Measurements from ENCODE around the gene SLC3A2.
"Not testable (repeated sequence)": the region's sequence is repeated elsewhere in the genome, so short reads cannot be mapped to it uniquely, and the experiment has no call there.

SLC3A2 gene

GRCh38 chr11:62852523-62853188 lies 28.0 kb upstream of the SLC3A2 start:
- no peak for DNase-seq (ENCODE audit: low read depth in 3 of 3)

GRCh38 chr11:62853279-62853965 lies 27.3 kb upstream of the SLC3A2 start:
- DNase-seq (ENCODE audit: low read depth in 3 of 3): no peak

DNA sequence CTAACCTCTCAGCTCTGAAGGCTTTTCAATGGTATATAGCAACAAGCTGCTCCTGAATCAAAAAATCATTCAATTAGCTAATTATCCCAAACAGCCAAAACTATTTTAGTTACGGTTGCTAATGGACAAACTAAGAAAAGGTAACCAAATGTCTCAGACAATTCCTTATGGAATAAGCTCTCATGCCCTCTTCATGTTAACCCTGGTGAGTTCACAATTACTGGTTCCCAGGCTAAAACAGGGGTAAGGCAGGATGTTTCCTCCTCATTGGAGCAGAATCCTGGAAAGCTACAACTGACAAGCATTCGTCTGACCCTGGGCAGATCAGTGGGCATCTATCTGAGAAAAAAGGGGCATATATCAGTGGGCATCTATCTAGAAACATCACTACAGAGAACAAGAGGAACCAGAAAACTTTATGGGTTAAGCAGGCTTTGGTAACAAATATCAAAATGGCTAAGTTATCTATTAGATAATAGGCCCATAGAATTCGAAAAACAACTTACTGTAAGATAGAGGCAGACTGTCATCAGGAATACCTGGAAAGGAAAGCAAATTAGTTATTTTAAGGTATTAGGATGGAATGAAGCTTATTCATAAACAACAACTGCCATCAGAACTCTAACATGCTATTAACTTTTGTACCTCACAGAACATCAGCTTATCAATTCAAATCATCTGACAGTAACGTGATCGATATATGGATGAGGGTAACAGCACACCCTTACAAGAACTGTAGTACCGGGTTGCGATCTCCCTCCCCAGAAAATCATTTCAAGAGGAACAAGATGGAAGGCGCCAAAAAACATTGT lies 26.5 kb upstream of the SLC3A2 start:
- DNase-seq (ENCODE audit: low read depth in 3 of 3): no peak

DNA sequence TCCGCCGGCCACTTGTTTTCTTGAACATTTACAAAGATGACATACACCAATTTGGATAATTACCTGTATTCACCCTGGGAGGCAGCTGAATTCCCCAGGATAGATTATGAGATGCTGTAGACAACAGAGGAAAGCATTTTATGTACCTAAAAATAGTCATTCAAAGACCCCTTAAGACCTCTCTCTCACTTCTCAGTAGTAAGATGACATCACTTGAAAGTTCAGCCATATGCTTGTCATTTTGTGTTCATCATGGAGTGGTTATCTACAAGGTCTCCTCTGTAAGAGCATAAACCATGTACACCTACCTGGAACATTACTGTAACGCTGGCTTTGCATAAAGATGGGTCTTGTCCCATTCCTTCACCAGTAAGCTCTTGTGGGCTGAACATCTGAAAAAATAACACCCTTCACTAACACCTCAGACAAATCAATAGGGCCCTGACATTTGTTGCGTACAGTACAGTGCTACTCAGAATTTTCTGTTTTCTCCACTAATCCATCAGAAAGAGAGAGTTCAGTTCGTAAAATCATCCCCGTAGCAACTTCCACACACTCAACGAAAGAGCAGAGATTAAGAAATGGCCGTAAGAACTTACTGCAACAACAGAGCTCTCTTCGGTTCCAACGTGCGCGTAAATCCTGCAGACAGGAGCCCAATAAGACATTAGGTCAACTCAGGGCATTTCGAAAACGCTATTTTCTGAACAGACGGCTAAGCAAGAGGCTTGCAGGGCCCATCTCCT lies 25.7 kb upstream of the SLC3A2 start:
- no peak for DNase-seq (ENCODE audit: low read depth in 3 of 3)

DNA sequence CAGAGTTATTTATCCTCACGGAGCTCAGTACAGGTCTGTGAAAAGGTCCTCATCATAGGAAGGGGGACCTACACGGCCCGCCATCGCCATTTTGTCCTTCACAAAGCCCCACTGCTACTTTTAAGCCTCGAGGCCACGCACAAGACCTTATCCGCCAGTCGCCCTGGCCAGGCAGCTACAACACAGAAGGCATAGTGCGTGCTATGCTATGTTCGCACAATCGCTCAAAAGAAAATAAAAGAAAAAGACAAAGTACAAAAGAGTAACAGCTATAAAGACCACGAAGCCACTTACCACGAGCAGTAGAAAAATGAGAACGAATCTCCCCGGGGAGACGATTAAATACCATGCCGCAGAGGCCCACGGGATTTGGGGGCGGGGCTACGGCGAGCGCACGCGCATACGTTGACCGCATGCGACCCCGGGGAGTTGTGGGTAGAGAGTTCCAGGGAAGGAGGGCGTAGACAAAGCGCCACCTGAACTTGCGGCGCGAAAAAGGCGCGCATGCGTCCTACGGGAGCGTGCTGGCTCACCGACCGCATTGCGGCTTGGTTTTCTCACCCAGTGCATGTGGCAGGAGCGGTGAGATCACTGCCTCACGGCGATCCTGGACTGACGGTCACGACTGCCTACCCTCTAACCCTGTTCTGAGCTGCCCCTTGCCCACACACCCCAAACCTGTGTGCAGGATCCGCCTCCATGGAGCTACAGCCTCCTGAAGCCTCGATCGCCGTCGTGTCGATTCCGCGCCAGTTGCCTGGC lies 24.9 kb upstream of the SLC3A2 start:
- peak; percentile 95 to 97 (median 97) for DNase-seq (ENCODE audit: low read depth in 3 of 3)

GRCh38 chr11:62856333-62856895 lies 24.3 kb upstream of the SLC3A2 start:
- no peak for DNase-seq (ENCODE audit: low read depth in 3 of 3)

GRCh38 chr11:62857541-62857982 lies 23.1 kb upstream of the SLC3A2 start:
- no peak for DNase-seq (ENCODE audit: low read depth in 3 of 3)

DNA sequence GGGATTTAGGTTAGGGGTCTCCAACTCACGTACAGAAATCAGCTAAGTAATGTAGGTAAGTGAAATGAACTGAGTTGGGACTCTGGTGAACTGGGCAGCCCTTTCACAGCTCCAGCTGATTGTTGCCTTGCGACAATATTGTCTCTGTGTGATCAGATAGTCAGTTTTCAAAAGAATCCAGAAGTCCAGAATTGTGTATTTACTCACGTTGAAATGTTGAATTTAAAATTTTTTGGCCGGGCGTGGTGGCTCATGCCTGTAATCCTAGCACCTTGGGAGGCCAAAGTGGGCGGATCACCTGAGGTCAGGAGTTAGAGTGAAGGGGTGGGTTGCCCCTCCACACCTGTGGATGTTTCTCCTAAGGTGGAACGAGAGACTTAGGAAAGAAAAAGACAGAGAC lies 22.5 kb upstream of the SLC3A2 start:
- DNase-seq (ENCODE audit: low read depth in 3 of 3): no peak

- not testable (repeated sequence) for DNase-seq (ENCODE audit: low read depth in 3 of 3)
These were observed 21.4 kb upstream of the SLC3A2 start for GRCh38 chr11:62859281-62859703.

GRCh38 chr11:62860835-62861563 lies 19.7 kb upstream of the SLC3A2 start:
- DNase-seq (ENCODE audit: low read depth in 3 of 3): no peak

- DNase-seq (ENCODE audit: low read depth in 3 of 3): not testable (repeated sequence)
These were observed 19.0 kb upstream of the SLC3A2 start for GRCh38 chr11:62861564-62862192.

DNA sequence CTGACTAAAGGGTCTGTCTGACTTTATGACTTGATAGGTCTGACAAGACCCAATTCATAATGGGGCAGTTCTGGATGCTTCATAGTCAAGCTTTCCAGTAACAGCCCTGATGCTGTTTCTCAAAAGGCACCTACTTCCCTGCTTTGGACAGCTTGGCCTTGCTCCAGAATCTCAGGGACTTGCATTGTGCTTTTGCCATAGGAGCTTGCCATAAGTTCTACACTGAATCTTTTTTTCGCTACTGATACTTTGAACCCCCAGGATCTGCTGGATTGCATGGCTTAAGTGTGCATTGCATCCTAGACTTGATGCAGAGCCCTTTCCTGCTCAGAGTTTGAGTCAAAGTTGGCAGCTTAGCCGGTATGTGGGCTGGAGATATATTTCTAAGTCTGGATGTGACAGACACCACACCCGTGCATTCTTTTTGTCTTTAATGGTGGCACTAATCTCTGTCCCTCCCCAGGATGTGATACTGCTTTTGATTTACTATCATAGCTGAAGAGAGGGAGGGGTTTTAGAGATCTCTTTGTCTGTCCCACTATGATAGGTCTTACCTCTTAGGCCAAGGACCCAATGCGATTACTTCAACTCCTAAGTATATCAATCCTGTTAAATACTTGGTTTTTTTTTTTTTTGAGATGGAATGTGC lies 16.9 kb upstream of the SLC3A2 start:
- no peak for DNase-seq (ENCODE audit: low read depth in 3 of 3)

DNA sequence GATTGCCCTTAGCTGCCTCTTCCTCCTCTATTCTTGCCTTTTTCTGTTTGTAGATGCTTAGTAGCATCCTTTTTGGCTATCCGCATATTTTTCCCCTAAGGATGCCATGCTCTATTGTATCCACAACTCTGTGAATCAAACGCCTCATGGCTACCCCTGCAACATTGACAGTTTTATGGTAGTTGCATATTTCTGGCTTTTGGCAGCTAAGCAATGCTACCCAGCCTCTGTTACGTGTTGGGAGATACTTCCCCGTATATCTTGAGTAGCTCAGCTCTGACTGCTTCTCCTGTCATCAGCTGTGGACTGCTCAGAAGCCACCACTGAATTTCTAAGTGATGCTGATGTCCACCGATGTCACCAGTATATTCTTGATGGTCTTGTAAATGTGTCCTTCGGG lies 15.1 kb upstream of the SLC3A2 start:
- no peak for DNase-seq (ENCODE audit: low read depth in 3 of 3)

GRCh38 chr11:62874851-62875250 lies 5.8 kb upstream of the SLC3A2 start:
- DNase-seq (ENCODE audit: low read depth in 3 of 3): no peak

DNA sequence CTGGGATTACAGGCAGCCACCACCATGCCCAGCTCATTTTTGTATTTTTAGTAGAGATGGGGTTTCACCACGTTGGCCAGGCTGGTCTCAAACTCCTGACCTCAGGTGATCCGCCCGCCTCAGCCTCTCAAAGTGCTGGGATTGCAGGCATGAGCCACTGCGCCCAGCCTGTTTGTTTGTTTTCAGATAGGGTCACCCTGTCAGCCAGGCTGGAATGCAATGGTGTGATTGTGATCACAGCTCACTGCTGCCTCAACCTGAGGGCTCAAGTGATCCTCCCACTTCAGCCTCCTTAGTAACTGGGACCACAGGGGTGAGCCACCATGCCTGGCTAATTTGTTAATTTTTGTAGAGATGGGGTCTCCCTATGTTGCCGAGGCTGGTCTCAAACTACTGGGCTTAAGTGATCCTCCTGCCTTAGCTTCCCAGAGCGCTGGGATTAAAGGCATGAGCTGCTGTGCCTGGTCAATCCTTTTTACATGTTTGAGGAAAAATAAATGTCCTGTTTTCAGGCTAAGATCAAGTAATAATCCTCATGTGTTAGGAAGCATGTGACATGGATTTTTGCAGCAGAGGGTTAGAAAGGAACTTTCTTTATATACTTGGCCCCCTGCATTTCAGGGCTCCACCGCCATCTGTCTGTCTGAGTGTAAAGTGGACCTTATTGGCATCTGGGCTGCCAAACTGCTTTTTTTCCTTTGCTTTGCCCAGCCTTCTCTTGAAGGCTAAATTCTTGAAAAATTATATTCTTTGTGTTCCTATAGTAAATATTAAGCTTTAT lies 4.8 kb upstream of the SLC3A2 start:
- DNase-seq (ENCODE audit: low read depth in 3 of 3): no peak

DNA sequence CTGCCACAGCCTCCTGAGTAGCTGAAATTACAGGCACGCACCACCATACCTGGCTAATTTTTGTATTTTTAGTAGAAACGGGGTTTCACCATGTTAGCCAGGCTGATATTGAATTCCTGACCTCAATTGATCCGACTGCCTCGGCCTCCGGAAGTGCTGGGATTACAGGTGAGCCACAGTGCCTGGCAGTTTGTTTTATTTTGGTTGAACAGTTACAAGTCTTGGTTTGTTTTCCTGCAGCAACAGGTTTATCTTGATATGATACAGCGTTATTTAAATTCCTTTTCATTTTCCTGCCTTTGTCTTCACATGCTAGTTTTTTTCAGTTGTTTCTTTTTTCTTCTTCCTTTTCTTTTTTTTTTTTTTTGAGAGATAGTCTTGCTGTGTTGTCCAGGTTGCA lies 4.0 kb upstream of the SLC3A2 start:
- no peak for DNase-seq (ENCODE audit: low read depth in 3 of 3)

DNA sequence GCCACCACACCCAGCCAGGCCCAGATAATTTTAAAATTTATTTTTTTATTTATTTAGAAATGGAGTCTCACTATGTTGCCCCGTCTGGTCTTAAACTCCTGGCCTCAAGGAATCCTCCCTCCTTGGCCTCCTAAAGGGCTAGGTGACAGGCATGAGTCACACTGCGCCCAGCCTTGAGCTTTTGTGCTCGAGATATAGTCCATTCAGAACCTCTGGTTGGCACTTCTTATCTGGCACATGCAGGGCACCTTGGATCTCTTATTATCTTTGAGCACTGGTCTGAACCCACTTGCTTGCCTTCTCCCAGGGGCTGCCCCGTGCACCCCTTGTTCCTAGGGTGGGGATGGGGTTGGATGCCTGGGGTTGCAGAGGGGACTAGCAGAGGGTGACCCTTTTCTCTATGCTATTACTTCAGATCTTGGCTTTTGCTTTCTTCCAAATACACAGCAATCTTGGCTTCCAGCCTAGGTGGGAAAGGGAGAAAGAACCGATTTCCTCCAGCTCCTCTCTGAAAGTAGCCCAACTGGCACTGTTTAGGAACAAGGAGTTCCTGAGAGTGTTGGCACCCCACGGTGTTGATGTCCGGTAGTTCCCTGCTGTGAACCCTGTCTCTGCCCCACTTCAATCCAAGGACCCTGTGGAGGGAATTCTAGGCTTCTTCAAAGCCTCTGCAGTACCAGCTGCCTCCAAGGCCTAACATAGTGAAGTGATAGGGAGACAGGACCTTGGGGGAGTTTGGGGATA lies 1.3 kb upstream of the SLC3A2 start:
- DNase-seq (ENCODE audit: low read depth in 3 of 3): no peak
